ENCODE data around the gene GDF15.

DNA sequence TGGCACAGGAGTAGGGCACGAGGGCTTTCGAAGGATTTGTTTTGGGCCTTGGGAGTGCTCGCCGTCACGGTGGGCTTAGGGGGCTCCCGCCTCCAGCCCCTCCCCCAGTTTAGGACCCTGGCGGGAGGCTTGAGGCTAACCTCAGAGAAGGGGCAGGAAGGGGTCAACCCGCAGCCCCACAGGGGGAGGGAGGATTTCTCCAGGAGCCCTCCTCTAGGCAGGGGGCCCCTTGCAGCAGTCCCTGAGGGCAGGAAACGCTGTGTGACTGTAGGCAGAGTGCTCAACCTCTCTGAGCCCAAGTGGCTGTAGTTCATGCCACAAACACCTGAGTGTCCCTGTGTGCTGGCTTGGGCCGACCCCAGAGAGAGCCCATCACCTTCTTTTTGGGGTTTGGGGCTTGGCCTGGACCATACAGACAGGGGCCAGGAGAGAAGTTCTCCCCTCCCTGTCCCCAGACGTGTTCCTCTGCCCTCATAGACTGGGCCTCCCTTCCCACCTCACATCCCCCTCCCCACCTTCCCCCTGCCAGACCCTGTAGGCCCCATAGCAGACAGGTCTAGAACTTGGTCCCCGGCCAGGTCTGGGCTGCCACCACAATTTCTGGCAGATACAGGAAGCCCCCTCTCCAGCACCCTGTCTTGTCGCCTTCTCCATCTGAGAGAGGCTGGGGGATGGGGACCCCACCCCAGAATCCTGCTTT, 43.9 kb downstream of the GDF15 start:
- TF ChIP-seq, protein P1, sequence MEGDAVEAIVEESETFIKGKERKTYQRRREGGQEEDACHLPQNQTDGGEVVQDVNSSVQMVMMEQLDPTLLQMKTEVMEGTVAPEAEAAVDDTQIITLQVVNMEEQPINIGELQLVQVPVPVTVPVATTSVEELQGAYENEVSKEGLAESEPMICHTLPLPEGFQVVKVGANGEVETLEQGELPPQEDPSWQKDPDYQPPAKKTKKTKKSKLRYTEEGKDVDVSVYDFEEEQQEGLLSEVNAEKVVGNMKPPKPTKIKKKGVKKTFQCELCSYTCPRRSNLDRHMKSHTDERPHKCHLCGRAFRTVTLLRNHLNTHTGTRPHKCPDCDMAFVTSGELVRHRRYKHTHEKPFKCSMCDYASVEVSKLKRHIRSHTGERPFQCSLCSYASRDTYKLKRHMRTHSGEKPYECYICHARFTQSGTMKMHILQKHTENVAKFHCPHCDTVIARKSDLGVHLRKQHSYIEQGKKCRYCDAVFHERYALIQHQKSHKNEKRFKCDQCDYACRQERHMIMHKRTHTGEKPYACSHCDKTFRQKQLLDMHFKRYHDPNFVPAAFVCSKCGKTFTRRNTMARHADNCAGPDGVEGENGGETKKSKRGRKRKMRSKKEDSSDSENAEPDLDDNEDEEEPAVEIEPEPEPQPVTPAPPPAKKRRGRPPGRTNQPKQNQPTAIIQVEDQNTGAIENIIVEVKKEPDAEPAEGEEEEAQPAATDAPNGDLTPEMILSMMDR (IDR thresholded peaks at IDR 0.05 in 4 of 5, conservative IDR thresholded peaks at IDR 0.05 in 1 of 5): no peak
- TF ChIP-seq POLR2A (IDR thresholded peaks at IDR 0.05): no peak
